Embryonic facial prominence (tissue), 1 donor: ENCODE data around the gene YWHAQ.
"Not testable (repeated sequence)": the region's sequence is repeated elsewhere in the genome, so short reads cannot be mapped to it uniquely, and the experiment has no call there.

Experiments
- DNase-seq: peaks from one replicate; pipeline ENCODE4 v3.0.0-alpha.2; 2016; ENCODE audit errors: extremely low spot score

The YWHAQ gene

GRCh38 chr2:9594366-9595054, 36.3 kb downstream of the YWHAQ start:
- DNase-seq, result no peak

DNA sequence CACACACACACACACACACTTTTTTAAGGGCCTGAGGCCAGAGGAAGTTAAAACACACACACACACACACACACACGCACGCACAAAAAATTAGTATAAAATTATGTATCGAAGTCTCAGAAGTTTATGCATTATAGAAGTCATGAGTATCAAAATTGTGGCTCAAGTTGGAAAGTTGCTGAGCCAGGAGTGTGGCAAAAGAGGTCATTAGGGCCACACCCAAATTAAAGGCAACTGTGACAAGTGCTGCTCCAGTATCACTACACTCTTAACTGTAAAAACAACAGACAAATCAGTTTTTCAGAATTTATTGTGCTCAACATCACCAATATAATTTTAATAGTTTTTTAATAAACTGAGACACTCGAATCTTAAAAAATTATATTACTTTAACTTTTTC, 36.9 kb downstream of the YWHAQ start:
- DNase-seq, result no peak

GRCh38 chr2:9592699-9593098, 38.1 kb downstream of the YWHAQ start:
- DNase-seq, result no peak

DNA sequence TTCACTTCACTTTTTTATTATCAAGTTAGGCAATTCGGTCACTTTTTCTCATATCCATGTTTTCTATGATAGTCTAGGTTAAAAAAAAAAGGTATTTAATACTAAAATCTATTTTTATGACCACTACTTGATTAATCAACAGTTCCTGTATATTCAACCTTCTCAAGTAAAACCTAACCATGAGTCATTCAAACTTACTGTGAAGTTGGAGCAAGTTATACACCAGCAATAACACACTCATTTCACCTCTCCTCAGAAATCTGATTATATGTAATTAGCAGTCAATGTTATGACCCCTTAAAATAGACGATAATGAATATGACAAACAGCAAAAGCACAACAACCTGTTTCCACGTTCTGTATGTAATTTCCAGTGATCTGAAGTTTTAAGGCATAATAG, 40.2 kb downstream of the YWHAQ start:
- DNase-seq, result no peak

GRCh38 chr2:9586465-9586864, 44.3 kb downstream of the YWHAQ start:
- DNase-seq, result no peak

DNA sequence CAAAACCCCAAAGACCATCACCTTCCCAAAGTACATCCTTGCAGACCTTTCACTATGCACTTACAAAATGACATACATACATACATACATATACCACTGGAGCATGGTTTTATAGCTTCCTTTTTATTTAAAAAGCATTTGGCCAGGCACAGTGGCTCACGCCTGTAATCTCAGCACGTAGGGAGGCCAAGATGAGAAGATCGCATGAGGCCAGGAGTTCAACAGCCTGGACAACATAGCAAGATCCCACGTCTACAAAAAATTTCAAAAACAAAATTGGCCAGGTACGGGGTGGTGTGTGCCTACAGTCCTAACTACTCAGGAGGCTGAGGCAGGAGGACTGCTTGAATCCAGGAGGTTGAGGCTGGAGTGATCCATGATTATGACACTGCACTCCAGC, 45.3 kb downstream of the YWHAQ start:
- DNase-seq, result no peak

GRCh38 chr2:9584902-9585301, 45.9 kb downstream of the YWHAQ start:
- DNase-seq, result not testable (repeated sequence)

- no peak for DNase-seq
Observed at GRCh38 chr2:9582624-9583023, 48.2 kb downstream of the YWHAQ start.

GRCh38 chr2:9578467-9579235, 52.1 kb downstream of the YWHAQ start:
- no peak for DNase-seq

DNA sequence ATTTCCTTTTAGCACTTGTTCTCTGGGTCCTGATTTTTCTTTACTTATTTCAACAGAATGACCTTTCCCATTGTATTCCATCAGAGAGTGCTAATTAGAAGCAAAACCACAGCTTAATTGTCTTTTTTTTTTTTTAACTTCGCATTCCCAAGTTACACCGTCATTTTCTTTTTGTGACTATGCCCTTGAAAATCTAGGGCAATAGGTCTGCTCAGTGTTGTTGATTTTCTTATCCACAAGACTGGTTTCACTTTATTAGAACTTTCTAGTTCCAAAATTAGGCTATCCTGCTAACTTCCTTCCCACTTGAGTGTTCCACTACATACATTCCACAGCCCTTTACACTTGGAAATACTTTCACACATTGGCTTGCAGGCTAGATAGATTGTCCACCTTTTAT, 56.5 kb downstream of the YWHAQ start:
- no peak for DNase-seq

GRCh38 chr2:9573840-9574239, 57.0 kb downstream of the YWHAQ start:
- no peak for DNase-seq

- DNase-seq, result no peak
Observed at GRCh38 chr2:9573013-9573720, 57.6 kb downstream of the YWHAQ start.

DNA sequence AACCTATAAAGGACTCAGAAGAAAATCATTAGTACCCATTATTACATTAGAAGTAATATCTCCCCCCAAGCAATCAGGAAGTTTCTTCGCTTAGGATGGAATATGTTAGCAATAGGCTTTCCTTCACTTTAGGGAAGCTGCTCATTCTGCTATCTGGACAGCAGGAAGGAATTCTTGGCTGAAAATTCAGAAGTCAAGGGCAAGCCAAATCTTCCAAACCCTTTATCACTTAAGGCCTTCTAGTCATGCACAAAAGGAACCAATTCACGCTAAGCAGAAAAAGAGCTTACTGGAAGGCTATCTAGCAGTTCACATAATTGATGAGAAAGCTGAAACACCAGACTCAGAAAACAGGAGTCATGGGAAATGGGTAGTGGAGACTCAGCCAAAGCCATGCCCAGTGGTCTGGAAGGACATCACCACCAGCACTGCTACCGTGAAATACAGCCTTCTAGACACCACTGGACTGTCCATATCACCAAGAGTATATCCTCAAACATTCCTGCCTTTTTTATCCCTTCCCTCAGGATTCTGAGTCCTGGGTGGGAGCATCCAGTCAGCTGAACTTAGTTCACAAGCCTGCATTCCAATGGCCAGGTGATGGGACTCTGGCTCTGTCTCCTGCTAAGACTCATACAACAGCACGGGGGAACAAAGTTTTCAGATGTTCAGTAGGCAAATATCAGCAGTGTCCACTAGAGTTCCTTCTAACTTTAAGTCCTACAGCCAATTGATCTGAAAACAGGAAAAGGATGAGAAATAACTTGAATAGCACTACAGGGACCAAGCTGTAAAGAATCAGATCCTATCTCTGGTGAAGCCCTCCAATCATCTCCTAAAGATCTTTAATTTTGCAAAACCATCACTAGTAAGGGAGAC, 60.4 kb downstream of the YWHAQ start:
- no peak for DNase-seq

GRCh38 chr2:9565436-9566153, 65.2 kb downstream of the YWHAQ start:
- no peak for DNase-seq

GRCh38 chr2:9560628-9561027, 70.2 kb downstream of the YWHAQ start:
- DNase-seq, result no peak

DNA sequence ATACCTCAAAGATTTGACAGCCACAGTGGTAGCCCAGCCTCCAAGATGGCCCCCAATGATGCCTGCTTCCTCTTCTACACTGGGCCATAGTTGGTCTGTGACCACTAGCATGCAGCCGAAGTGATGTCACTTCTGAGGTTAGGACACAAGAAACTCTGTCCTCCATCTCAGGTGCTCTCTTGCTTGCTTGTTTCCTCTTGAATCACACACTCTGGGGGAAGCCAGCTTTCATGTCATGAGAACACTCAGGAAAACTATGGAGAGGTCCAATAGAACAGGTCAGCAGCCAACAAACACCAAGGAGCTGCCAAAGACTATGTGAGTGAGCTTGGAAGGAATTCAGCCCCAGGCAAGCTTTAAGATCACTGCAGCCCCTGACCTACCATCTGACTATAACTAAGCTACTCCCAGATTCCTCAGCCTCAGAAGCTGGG, 71.8 kb downstream of the YWHAQ start:
- DNase-seq, result no peak

DNA sequence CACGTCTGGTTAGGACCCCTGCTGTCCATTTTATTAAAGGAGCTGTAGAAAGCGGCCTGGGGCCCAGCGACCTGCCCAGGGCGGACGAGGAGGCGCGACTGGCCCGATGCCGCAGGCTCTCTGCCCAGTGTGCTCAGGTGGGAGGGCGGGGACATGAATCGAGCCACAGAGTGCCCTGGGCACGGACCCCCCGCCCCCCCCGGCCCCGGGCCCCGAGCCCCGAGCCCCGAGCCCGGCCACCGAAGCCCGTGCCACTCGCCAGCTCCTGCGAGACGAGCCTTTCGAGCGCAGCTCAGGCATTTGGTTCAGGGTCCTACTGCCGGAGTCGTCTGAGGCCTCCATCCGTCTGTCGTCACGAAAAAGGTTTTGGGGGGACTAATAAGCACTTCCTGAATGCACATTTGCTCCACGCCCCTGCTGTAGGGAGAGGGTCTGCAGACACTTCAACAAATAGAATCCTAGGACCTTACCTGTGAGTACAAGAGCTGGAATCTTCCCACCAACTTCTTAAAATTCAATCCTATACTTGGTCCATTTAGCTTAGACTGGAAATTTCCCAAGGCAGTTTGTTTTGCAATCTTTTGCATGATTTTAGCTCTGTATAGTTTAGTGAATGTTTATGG, 74.6 kb downstream of the YWHAQ start:
- DNase-seq, result no peak

DNA sequence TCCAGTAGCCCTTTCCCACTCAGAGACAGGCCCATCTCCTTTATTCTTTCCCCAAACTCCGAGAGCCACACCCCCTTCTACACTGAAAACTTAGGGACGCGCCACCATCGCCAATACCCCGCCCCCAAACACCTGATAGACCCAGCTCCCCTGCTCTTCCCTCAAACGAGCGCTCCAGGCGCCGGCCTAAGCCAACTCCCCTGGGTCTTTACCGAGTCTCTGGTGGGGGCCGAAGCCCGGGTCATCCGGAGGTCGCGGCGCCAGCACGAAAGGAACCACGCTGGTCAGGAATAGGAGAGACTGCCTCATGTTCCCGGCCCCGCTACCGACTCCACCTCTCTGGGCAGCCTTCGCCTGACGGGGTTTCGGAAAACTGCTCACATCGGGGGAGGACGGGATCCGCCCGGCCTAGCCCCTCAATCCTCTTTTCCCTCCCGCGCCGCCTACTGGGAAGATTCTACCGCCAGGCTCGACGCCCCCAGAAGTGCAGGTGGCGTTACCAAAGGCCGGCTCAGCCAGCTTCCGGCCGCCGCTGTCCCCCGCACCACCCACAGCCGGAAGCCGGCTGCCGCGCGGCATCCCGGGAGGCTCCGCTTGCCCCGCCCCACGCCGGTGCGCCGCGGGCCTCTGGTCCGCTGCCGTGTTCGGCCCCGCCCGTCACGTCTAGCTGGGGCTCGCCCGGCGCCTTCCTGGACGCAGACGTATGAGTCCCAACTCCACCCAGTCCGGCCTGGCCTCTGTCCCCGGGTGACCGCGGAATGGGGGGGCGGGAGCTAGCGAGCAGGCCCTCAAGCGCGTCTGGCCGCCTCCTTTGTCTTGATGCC, 75.3 kb downstream of the YWHAQ start, which contains the start of gene ADAM17:
Gene ADAM17 (minus strand): TSS at position 534 of the 824 bp plus-strand sequence. CDS start 225 bp downstream, at position 309.
- peak; percentile 82 for DNase-seq

DNA sequence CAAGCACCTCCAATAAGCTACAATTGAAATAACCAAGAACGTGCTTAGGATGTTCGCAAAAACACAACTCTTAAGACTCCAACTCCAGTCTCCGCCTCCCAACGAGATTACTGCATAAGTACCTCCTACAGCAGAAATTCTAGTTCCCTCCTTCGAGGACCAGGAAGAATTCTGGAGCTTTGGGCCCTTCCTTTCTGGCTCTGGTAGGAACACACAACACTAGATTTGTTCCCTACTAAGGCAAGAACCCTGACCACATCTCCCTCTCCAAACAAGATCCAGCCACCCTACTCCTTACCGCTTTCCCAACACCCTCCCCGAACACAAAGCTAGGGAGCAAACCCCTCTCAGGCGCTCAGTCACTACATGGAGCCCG, 75.9 kb downstream of the YWHAQ start:
- DNase-seq, result peak; percentile 53
